GM21390 (cell line): ENCODE results near the gene ADTRP.

ENCODE experiments used
- ATAC-seq: cut with Tn5 transposase; IDR thresholded peaks from one replicate; pipeline ENCODE4 v1.9.1; 2021; ENCODE audit not compliant: unreplicated experiment

The ADTRP gene

DNA sequence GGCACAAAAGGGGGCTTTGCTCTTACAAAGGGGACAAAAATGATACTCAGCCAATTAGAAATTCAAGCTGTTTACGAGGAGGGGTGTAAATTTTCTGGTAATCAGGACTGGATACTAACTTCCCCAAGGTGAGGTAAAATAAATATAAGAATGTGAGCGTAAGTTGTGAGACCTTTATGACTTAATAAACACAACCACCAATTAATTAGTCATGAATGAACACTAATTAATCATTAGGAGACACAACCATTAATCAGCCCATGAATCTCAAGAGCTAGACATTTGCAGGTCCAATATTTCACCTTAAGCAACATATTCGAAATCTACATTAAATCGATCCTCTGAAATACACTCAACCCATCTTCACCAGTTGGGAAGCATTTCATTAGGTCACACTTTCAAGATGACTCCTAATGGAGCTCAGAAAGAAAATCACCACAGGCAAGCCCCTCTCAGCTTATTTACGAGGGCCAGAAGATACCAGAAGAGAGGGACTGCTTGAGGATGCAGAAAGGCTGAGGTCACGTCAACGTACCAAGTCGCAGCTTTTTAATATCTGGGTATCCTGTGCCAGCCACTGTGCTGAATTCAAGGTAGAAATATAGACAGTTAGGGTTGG, 2.7 kb downstream of the ADTRP start:
- no peak for ATAC-seq

DNA sequence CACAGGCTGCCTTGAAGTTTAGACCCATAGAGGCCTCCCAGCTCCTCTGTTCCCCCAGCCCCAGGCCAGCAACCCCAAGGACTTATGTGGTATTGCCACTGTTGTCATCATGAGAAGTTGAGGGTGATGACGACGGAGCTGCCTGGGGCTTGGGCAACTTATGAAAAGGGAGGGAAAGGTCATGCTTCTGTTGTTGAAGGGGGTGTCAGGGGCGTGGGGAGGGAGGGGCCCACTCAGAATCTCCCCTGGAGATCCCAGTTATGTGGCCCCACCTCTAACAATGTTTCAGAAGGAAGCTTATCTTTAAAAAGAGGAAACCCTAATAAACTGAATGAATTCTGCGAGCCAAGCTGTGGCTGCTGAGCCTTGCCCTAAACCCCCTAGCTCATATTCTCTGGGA, 4.2 kb downstream of the ADTRP start:
- no peak for ATAC-seq

DNA sequence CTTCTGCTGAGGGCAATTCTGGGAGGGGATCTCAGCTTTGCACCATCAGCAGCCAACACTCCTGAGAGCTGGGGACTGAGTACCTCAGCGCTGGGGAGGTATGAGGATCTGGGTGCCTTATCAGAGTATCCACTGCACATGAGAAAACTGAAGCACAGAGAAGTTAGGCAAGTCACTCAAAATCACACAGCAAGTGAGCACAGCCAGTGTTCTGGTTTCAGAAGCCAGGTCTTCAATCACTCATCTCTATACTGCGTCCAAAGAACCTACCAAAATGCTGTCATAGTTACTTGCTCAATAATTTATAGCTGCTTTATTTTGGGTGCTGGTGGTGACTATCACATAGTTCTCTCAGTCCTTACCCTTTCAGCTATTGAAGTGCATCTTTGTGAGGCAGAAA, 5.0 kb downstream of the ADTRP start:
- ATAC-seq: no peak

DNA sequence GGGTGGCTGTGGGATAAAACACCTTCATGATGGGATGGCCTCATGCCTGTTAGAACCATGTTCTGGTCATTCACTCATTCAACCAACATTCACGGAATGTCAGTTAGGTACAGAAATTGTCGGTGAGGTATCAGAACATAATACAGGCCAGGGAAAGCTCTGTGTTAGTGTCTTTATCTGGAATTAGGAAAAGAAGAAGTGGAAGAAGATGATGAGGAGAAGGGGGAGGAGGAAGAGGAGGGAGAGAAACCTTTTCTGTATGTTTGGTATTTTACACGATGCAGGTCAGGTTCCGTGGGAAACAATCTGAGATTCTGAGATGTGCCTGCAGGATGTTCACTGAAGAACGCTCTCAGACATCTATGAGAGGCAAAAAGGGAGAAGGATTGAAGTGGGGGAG, 5.6 kb downstream of the ADTRP start:
- no peak for ATAC-seq

DNA sequence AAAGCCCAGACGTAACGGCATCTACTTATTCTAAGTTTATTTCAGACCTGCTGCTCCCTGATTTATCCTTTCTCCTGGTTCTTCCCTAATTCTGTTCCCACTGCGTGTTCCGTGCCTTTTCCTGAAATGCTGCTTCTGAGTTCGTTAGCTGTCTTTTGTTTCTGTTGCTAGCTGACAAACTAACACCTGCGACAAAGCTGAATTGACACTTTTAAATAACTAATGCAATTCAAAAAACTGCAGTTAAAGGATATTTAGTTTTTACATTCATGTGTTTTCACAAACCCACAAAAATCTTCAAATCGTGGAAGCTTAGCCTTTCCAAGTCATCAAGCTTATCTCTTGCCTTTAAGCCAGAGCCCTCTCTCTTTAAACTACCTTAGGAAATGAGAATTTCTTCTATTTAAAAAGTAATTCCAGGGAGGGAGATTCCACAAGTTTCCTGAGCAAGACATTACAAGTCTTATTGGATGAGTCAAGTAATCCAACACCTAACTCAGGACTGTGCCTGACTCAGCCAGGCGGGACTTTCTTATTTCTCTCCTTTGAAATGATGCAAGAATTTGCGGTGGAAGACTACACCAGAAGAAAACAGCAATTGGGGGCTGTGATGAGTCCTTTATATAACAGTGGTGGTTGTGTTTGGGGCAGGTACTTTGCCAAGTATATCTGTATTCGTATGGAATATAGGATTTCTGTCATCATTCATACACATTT, 6.3 kb downstream of the ADTRP start:
- ATAC-seq: no peak

DNA sequence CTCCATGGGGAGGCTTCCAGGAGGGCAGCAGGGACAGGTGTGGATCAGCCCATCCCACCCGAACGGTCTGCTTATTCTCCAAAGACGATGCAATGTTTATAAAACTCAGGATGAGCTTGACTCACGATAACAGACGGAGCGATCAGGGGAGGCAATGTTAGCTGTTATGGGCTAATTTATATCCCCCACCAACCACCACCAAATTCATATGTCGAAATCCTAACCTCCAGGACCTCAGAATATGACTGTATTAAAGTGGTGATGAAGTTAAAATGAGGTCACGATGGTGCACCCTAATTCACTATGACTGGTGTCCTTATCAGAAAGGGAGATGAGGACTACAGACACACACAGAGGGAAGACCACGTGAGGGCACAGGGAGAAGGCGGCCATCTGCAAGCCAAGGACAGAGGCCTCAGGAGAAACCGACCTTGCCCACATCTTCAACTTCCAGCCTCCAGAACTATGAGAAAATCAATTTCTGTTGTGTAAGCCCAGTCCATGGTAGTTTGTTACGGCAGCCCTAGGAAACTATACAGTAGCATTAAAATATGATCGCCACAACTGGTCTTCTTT, 7.0 kb downstream of the ADTRP start:
- no peak for ATAC-seq

DNA sequence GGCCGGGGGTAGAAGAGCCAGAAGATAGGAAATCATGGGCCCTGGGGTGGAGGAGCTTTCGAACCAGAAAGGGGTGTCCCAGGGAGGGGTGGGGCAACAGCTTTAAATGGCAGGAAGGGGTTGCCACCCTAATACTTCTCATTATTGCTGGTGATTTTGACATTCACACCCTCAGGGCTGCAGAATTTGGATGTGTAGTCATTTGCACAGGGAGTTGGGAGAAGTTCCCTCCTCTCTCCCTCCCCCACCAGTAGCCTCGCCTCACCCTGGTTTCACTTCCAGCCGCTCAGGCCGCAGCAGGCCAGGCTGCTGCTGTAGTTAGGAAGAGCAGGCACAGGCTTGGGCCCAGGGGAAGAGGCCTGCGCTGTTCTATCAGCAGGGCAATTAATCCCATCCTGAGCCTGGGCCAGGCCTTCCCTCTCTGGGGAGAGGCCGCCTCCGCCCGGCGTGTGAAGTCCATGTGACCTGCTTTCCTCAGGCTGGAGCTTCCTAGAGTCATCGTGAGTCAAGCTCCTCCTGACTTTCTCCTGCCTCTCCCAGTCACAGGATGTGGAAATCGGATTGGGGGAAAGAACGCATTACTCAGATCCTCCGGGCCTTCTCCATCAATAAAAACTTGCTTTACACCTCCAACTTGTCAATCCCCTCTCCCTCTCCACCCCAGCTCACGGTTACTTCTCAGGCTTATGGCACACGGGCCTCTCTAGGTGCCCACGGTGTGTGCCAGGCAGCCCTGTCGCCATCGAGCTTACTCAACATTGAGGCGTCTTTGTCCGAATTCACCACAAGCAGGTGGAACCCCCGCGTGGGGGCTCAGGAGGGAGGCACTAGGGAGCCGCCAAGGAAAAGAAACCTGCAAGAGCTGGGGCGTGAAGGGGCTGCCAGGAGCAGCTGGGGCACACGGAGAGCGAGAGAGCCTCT, 7.8 kb downstream of the ADTRP start:
- no peak for ATAC-seq

DNA sequence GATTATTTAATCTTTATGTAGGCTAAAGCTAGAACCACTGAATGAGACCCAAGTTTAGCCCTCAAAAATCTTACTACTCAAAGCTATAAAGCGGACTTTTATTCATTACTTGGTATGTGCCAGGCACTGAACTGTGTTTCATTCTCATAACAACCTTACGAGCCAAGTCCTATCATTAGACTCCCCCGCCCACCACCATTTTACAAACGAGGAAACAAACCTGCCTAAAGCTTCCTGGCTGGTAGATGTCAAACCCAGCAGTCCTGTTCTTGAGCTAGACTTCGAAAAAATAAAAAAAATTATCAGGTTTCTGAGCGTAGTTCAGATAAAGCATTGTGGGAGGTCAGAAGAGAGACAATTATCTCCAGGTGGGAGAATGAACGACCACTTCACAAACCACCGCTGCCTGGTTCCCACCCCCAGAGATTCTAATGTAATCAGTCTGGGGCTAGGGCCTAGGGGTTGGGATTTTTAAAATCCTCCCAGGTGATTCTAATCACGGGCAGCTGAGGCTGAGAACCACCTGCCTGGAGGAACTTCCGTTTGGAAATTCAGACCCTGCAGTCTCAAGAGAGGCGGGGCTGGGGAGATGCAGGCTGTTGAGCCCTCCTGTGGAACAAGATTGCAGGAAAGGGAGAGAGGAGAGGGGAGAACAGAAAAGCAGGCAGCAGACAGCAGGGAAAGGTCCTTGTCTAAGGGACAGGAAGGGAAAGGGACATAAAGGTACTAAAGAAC, 8.6 kb downstream of the ADTRP start:
- no peak for ATAC-seq

DNA sequence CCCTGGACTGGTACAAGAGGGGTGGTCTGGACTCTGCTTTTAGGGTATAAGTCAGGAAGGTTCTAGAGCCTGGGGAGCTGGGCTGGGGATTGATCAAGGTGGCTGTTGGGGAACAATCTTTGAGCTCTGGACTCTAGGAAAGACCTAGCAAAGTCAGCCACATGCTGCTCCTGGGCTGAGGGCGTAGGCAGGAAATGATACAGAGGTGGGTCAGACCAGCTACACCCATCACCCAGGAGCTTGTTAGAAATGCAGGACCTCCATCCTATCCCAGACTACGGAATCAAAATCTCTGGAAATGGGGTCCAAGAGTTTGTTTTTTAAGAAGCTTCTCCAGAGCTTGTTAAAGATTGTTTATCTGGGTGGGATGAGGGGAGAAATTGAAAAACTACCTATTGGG, 9.4 kb downstream of the ADTRP start:
- no peak for ATAC-seq

DNA sequence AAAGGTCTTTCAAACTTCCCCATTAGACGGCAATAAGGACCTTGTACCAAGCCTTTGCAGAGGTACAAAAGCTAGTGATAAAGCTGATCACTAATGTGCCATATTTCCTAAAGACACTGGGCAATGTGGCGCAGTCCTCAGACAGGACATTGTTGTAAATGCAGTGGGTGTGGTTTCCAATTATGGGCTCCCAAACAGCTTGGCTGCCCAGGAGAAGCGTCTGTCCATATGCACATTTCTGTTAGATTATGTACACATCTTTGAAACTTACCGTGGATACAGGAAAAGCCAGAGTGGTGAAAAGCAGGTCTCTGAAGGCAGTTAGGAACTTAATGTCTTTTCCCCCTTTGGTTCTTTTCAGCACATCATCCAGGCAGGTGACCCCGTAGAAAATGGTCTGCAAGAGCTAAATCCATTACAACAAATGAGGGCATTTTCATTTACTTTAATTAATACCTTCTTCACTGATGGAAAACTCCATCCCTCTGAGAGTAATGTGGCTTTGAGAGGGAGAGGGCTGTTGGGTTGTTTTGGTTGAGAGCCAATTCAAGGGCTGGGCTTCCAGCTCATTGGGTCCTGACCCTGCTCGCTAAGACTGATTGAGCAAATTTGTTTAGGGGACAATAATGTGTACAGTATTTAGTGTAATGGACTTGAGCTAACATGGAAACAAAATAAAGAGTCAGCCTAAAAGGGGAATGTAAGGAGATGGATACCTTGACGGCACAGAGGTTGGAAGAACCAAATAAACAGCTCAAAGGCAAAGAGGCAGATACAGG, 10.4 kb downstream of the ADTRP start:
- ATAC-seq: no peak

DNA sequence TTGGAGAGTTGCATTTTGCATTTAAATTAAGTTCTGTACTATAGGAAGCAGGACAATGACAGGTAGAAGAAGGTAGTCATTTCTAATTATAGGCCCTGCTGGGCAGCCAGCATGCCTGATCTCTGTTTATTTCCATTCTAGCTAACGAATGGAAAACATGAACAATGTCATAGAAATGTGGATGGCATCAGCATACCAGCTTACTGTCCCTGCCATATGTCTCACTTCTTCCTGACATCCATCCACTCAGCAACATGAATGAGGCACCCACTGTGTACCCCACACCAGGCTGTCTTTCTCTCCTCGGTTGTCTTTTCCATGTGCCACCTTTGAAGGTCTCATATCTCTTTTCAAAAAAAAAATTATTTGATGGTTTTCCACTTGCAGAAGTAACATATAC, 11.1 kb downstream of the ADTRP start:
- ATAC-seq: no peak

DNA sequence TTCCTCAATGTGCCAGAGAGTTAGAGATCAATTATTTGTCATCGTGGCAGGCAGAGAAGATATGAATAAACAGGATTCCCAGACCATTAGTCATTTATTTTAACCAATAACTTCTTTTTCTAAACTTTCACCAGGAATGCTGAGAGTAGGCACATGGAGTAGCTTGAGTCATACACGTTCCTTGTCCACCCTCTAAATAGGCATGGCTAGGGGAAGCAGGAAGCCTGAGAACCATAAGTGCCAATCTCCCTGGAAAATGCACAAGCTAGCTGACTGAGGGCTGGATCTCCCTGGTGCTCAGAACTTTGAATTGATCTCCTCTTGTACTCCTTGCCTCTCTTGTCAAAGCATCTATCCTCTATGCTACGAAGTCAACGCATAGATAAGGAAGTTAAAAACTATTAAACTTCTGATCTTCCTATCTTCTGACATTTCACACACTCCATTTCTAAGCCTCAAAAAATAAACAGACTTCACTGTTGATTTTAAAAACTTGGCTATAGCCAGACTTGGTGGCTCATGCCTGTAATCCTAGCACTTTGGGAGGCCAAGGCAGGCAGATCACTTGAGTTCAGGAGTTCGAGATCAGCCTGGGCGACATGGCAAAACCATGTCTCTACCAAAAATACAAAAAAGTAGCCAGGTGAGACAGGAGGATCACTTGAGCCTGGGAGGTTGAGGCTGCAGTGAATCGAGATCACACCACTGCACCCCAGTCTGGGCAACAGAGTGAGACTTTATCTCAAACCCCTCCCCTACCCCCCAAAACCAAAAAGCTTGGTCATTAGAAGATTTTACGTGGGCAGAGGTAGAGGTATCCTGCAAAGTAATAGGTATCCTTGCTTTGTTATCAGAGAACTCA, 11.8 kb downstream of the ADTRP start:
- no peak for ATAC-seq

DNA sequence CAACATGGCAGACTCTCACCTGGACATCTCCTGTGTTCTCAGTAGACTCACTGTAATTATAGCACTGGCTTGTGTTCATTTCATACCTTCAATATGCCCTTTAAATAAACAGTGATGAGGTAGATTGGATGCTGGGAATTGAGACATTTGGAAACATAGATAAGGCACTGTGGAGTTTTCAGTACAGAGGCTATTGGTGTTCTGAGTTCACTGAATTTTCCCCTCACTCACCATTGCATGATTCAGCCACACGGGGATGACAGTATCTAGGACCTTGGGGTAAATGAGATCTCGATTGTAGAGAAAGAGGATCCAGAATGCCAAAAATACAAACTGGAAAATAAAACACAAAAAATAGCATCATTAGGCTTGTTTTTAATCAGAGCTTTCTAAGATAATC, 12.6 kb downstream of the ADTRP start:
- ATAC-seq: no peak

DNA sequence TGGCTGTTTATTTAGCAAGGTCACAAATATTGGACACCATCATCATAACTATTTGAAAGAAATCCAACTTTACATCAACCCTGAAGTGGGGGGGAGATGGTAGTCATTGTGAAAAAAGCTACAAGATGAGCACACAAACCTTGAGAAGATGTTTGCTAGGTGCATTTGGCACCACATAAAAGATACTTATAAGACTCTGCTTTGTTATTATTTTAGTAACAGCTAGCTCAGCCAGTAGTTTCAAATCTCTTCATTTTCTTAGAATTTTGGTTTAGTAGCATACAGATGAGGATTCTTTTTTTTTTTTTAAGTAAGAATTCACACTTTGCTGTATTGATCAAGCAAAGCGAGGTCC, 14.4 kb downstream of the ADTRP start:
- ATAC-seq: no peak

DNA sequence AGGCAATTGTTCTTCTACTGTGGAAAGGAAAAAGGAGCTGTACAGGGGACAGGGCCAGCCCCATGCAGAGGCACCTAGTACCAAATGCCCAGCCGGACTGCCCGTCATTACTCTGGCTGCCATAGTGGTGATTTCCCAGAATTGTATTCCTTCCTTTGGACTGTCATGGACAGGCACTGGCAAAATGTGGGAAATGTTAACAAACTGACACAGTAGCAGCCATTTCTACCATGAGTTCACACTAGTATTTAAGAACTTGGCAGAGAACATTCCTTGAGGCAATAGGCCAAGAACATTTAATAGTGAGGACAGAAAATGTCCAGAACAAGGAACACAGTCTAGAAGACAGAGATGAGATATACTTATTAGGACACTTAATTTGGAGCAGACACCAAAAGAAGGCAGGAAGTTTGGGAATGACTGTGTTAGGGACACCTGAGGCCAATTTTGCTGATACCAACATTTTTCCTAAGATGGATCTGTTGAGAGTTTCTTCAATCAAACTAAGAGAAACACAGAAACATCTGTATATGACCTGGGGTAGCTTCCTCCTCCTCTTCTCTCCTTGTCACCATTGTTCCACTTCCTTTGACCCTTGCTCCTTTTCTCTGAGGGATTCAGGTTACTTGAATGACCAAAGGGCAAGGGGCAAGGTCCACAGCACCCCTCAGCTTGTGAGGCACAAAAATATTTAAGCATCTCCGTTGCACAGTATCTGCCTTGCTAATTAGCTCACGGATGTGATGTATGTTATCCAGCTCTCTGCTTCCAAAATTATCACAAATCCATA, 14.9 kb downstream of the ADTRP start:
- ATAC-seq: no peak

DNA sequence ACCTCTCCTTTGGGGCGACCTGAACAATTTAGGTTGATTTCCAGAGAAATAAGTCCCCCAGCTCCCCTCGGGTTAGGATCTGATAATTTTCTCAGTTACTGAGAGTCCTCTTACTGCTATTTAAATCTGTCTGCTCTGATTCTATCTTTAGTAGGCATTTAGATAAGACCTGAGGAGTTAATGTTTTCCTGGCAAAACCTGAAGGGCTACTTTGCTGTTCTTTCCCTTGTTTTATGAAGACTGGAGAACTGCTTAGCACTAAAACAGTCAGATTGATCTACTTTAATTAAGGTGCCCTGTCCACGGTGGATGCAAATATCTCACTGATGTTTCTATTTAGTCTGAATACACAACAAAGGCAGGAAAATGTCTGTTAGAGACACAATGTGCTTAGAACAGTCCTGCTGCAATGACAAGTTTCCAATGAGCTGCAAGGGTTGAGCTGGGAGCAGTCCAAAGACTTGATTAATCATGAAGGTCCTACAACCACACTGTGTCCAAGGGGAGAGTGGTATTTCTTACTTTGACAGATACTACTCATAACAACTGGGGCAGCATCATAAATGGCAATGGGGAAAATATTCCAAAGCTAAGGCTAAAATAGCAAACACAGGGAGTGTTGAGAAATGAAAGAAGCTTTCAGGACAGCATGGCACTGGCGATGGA, 15.7 kb downstream of the ADTRP start:
- ATAC-seq: no peak

DNA sequence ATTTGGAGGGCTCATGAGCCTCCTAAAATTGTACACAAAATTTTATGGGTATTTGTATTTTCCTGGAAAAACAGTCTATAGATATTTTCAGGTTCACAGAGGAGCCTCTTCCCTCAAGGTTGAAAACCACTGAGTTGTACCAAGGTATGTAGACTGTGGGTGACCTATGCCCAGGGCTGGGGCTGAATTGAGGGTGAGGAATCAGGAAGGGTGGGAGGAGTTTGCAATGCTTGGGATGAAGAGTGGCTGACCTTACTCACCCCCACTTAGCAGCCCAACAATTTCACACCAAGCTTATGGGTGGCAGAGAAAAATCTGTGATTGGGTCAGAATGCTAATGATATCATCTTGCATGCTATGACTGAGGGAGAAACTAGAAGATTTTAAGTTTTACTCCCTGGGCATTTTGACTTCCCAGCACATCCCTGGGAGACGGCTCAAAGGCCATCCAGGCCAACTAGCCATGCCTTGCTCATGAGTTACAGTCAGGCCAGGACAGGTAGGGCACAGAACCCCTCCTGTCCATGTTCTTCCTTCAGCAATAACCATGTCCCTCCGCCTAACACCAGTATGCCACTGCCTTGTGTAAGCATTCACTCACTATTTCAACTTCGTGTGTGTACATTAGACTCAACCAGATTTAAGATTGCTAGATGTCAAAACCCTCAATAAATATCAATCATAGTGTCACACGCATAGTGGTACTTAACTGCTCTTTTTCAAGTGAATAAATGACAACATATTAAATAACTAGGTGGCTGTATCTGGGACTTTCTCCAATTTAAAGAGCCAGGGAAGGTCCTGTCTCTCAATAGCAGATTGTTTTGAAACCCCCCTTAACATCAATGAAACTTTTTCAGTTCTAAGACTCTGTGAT, 16.6 kb downstream of the ADTRP start:
- ATAC-seq: no peak
